Gastrocnemius medialis (tissue), 4 donors: ENCODE results near the gene IGSF9. TPM values are rescaled to one million over a fixed set of nuclear protein-coding genes. Genes with fewer than 3 reads are reported as not detected.
"Not testable (repeated sequence)": the region's sequence is repeated elsewhere in the genome, so short reads cannot be mapped to it uniquely, and the experiment has no call there.

Source experiments
- ATAC-seq, 2 donors: fragments of 150-250 bp; one replicate each; pipeline ENCODE4 v1.9.1; 2016
- DNase-seq, 2 donors: peaks; one replicate each; pipeline ENCODE4 v3.0.0-alpha.2; 2019
- H3K27ac ChIP-seq, 4 donors: fragments of 200-600 bp; sonication (generic); 1 replicate in 1 of 4; 2 replicates in 3 of 4; pipeline ENCODE4 v1.5.1; 2016 to 2018; ENCODE audit warnings: mild to moderate bottlenecking in 2 of 4, moderate library complexity in 1 of 4
- H3K27me3 ChIP-seq, 3 donors: fragments of 200-600 bp; sonication (generic) in 2 of 3; 1 replicate in 1 of 3; 2 replicates in 2 of 3; pipeline versions ENCODE4 v1.5.1 to v1.6.0; 2016 to 2019; ENCODE audit warnings: mild to moderate bottlenecking in 1 of 3, moderate library complexity in 1 of 3
- H3K36me3 ChIP-seq, 2 donors: fragments of 200-600 bp; sonication (generic) in 1 of 2; one replicate each; pipeline ENCODE4 v1.5.1; 2017 to 2018
- H3K4me1 ChIP-seq, 2 donors: fragments of 200-600 bp; sonication (generic) in 1 of 2; one replicate each; pipeline ENCODE4 v1.5.1; 2016 to 2017; ENCODE audit warnings: mild to moderate bottlenecking in 2 of 2
- H3K4me3 ChIP-seq, 4 donors: fragments of 200-600 bp; sonication (generic) in 3 of 4; 1 replicate in 1 of 4; 2 replicates in 3 of 4; pipeline ENCODE4 v1.5.1; 2016 to 2019; ENCODE audit warnings: mild to moderate bottlenecking in 2 of 4
- H3K9me3 ChIP-seq, 3 donors: fragments of 200-600 bp; sonication (generic) in 2 of 3; 1 replicate in 1 of 3; 2 replicates in 2 of 3; pipeline ENCODE4 v1.5.1; 2016 to 2019
- POLR2A ChIP-seq, 2 donors: fragments of 450-650 bp; IDR thresholded peaks; one replicate each; pipeline ENCODE4 v1.6.1; 2017; ENCODE audit warnings: antibody characterized with exemption in 2 of 2, mild to moderate bottlenecking in 2 of 2, moderate library complexity in 2 of 2
- in situ Hi-C, 4 donors: fragments of 200-750 bp; cut with MboI; loops; one replicate each; pipeline versions ENCODE4 v1.15.0 to v1.8.0; 2017; ENCODE audit warnings: low sequenced_read_pairs in 4 of 4
- intact Hi-C: fragments of 100-400 bp; cut with DNase I; formaldehyde crosslinking; loops from one replicate; pipeline ENCODE4 v1.15.1; 2023; ENCODE audit warnings: low total_unique reads
- total RNA-seq, 4 donors: library from RNA; depleted of rRNA; stranded (reverse); fragments of >200 nt; gene quantifications; one replicate each; pipeline versions ENCODE4 v1.1.0 to v1.2.3, GENCODE V29; 2016
- TF ChIP-seq, protein P1 (sequence below), 5 experiments: fragments of 450-650 bp in 3 of 5; fragments of 200-600 bp in 2 of 5; sonication (generic) in 2 of 5; IDR thresholded peaks in 4 of 5; conservative IDR thresholded peaks in 1 of 5; 1 replicate in 4 of 5; 2 replicates in 1 of 5; pipeline ENCODE4 v1.5.1; 2016 to 2019; ENCODE audit warnings: antibody characterized with exemption in 5 of 5, mild to moderate bottlenecking in 3 of 5, moderate library complexity in 3 of 5

The IGSF9 gene
- total RNA-seq, 4 donors from 2014 or later = 0.10 to 0.11 TPM; not detected in 2

DNA sequence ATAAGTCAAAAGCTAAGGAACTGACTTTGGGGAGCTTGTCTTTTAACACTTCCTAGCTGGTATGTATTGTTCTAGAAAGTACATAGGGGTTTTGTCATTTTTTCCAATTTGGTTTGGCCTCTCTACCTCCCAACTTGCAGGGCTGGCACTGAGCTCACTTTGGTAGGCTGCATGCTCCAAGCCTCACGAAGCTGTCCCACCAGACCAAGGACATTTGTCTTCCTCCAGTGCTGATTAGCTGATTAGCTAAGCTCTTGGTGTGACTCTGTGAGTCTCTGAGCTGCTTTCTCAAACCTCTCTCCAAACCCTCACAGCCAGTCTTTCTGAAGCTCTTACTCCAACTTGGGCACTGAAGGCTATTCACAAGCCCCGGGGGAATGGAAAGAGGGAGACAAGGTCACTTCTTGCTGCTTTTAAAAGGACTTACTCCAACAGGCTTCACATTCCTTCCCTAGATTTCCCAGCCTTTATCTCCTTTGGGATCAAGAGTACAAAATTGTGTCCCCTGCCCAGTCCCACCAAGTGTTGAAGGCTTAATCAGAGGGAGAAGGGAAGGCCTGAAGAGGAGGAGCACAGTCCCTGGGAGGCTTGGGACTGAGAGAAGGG, 44.6 kb downstream of the IGSF9 start:
- Histone ChIP-seq H3K27me3 (no peaks in the 10 kb centered on the region), H3K9me3 (no peaks in the 10 kb centered on the region), H3K4me1 (peaks cover 0 to 4% of the 10 kb centered on the region in 2 donors), H3K4me3 (no peak overlapping the region), H3K36me3 (no peaks in the 10 kb centered on the region), H3K27ac (peak overlapping the region in 1 of 4 donors; percentile 7)
- intact Hi-C loops (no loop called here), in situ Hi-C loops (no loop called here)
- ATAC-seq (no peak), DNase-seq (no peak)
- TF ChIP-seq, protein P1, sequence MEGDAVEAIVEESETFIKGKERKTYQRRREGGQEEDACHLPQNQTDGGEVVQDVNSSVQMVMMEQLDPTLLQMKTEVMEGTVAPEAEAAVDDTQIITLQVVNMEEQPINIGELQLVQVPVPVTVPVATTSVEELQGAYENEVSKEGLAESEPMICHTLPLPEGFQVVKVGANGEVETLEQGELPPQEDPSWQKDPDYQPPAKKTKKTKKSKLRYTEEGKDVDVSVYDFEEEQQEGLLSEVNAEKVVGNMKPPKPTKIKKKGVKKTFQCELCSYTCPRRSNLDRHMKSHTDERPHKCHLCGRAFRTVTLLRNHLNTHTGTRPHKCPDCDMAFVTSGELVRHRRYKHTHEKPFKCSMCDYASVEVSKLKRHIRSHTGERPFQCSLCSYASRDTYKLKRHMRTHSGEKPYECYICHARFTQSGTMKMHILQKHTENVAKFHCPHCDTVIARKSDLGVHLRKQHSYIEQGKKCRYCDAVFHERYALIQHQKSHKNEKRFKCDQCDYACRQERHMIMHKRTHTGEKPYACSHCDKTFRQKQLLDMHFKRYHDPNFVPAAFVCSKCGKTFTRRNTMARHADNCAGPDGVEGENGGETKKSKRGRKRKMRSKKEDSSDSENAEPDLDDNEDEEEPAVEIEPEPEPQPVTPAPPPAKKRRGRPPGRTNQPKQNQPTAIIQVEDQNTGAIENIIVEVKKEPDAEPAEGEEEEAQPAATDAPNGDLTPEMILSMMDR (IDR thresholded peaks at IDR 0.05 in 4 of 5, conservative IDR thresholded peaks at IDR 0.05 in 1 of 5) = no peak
- TF ChIP-seq POLR2A (IDR thresholded peaks at IDR 0.05) = no peak

DNA sequence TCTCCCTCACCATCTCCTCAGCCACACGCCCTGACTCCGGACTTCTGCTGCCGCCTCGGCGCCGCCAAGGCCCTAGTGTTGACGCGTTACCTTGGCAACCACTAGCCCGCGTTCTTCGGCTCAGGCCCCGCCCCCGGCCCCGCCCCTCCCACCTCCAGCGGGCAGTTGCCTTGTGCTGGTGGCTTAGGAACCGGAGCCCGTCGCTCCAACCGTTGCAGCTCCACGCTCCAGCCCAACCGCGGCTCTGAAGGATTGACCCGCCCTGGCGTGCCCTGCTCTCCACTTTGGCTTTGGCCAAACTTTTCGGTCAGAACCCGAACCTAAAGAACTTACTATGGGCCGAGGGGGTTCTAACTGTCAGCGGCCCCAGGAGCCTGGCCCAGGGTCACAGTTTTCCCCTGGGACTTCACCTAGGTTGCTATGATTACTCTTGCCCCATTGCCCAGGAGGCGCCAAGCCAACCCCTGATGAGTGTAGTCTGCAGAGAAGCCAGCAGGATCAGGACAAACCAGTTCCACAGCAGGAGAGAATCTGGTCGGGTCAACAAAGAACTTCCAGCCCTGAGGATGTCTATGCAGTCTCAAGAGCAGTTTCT, 45.2 kb downstream of the IGSF9 start, which contains the start of gene CFAP45:
CFAP45 (minus strand) TSS at position 80 of the 595 bp plus-strand sequence; CDS start at position 13, 67 bp downstream.
- intact Hi-C loops (no loop called here), in situ Hi-C loops (no loop called here)
- DNase-seq (peak; percentile 30 to 46), ATAC-seq (peak; percentile 49 to 61)
- Histone ChIP-seq H3K27ac (peak within 1 kb of the TSS in 1 of 4 donors; percentile 48), H3K36me3 (no peaks in the 10 kb centered on the region), H3K4me1 (peaks cover 0 to 4% of the 10 kb centered on the region in 2 donors), H3K9me3 (no peaks in the 10 kb centered on the region), H3K4me3 (no peak within 1 kb of the TSS), H3K27me3 (no peaks in the 10 kb centered on the region)
- TF ChIP-seq POLR2A (IDR thresholded peaks at IDR 0.05) = no peak
- TF ChIP-seq, protein P1 (IDR thresholded peaks at IDR 0.05 in 4 of 5, conservative IDR thresholded peaks at IDR 0.05 in 1 of 5) = no peak

DNA sequence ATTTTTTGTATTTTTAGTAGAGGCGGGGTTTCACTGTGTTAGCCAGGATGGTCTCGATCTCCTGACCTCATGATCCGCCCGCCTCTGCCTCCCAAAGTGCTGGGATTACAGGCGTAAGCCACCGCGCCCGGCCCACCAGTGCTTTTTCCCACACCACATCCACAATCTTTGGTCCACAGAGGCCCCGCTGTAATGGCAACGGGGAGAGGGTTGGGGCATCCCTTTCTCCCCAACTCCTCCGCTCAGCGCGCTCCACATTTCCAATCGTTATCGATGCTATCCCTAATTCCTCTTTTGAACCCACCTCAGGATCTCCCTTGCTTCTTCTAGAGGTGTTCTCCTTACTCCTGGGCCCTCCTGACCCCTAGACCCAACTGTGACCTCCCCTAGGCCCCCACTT, 45.8 kb downstream of the IGSF9 start:
- intact Hi-C loops = not testable (repeated sequence)

DNA sequence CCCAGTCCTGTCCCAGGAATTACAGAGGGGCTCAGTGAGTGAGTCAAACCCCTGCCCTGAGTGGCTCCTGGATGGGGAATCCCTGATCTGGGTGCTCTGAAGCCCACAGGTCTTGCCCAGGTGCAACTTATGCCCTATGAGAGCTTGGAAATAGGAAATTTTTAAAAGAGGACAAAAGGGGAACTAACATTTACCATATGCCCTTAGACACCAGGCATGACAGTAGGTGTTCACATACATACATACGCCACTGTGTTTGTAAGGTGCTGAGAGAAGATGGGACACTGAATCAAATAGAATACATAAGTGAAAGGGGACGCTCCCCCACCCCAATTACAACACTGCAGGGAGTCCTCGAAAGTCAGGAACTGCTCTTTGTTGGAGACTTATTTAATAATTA, 46.9 kb downstream of the IGSF9 start:
- intact Hi-C loops (no loop called here), in situ Hi-C loops (loop anchor here in 1 of 4 donors (10.0 kb wide), 1 partner anchor 104 kb away; no protein-coding TSS in a partner anchor)
- no peak for ATAC-seq
- H3K27ac ChIP-seq = no peak overlapping the region
- H3K36me3 ChIP-seq = no peaks in the 10 kb centered on the region
- peaks cover 0 to 4% of the 10 kb centered on the region in 2 donors for H3K4me1 ChIP-seq
- no peaks in the 10 kb centered on the region for H3K9me3 ChIP-seq
- TF ChIP-seq POLR2A (IDR thresholded peaks at IDR 0.05) = no peak
- TF ChIP-seq, protein P1 (IDR thresholded peaks at IDR 0.05 in 4 of 5, conservative IDR thresholded peaks at IDR 0.05 in 1 of 5) = no peak
- no peak overlapping the region for H3K4me3 ChIP-seq
- no peak for DNase-seq
- no peaks in the 10 kb centered on the region for H3K27me3 ChIP-seq

More for the DNA sequence above, 45.8 kb downstream of the IGSF9 start:
- ATAC-seq, H3K4me3 ChIP-seq, H3K9me3 ChIP-seq, H3K4me1 ChIP-seq, DNase-seq, H3K27ac ChIP-seq, H3K36me3 ChIP-seq, H3K27me3 ChIP-seq: not testable (repeated sequence)
- in situ Hi-C loops = loop anchor here in 1 of 4 donors (10.0 kb wide), 1 partner anchor 105 kb away; no protein-coding TSS in a partner anchor

DNA sequence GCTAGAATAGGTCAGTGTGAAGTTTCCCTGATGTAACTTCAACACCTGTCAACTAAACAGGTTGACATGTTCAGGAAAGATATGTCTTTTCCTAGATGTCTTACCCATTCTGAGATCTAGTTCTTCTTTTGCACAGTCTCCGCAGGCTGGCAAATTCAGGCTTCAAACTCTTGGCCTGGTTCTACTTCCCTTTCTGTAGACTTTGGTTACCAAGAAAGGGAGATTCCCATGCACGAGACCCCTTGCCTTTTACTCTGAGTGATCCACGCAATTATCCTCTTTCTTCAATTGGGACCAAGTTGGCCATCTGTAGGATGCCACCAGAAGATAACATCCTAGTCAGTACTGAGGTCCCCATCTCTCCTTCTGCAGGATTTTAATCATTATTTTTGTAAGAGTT, 47.5 kb downstream of the IGSF9 start:
- no peaks in the 10 kb centered on the region for H3K27me3 ChIP-seq
- H3K9me3 ChIP-seq = no peaks in the 10 kb centered on the region
- no peak overlapping the region for H3K27ac ChIP-seq
- ATAC-seq = no peak
- in situ Hi-C loops = loop anchor here in 1 of 4 donors (10.0 kb wide), 1 partner anchor 103 kb away; no protein-coding TSS in a partner anchor
- DNase-seq = no peak
- intact Hi-C loops = no loop called here
- TF ChIP-seq, protein P1 (IDR thresholded peaks at IDR 0.05 in 4 of 5, conservative IDR thresholded peaks at IDR 0.05 in 1 of 5) = no peak
- TF ChIP-seq POLR2A (IDR thresholded peaks at IDR 0.05) = no peak
- H3K4me1 ChIP-seq = peaks cover 0 to 4% of the 10 kb centered on the region in 2 donors
- no peaks in the 10 kb centered on the region for H3K36me3 ChIP-seq
- H3K4me3 ChIP-seq = no peak overlapping the region
